Suprapubic skin (tissue), 4 donors: ENCODE data around the gene TRIP13. TPM values are rescaled to one million over a fixed set of nuclear protein-coding genes. Genes with fewer than 3 reads are reported as not detected.
A peak's percentile ranks its signal among the peaks of the same experiment; 100 is the strongest.
"Not testable (repeated sequence)": the region's sequence is repeated elsewhere in the genome, so short reads cannot be mapped to it uniquely, and the experiment has no call there.

ENCODE experiments used
- DNase-seq, 2 donors: peaks; one replicate each; pipeline ENCODE4 v3.0.0-alpha.2; 2019; ENCODE audit warnings: low spot score in 2 of 2
- H3K27ac ChIP-seq: fragments of 200-600 bp; sonication (generic); one replicate; pipeline ENCODE4 v1.5.1; 2019
- H3K27me3 ChIP-seq: fragments of 200-600 bp; sonication (generic); one replicate; pipeline ENCODE4 v1.5.1; 2019
- H3K36me3 ChIP-seq: fragments of 200-600 bp; sonication (generic); one replicate; pipeline ENCODE4 v1.5.1; 2019
- H3K4me1 ChIP-seq: fragments of 200-600 bp; sonication (generic); one replicate; pipeline ENCODE4 v1.5.1; 2019
- H3K4me3 ChIP-seq: fragments of 200-600 bp; sonication (generic); one replicate; pipeline ENCODE4 v1.5.1; 2019; ENCODE audit warnings: mild to moderate bottlenecking
- H3K9me3 ChIP-seq: fragments of 200-600 bp; sonication (generic); one replicate; pipeline ENCODE4 v1.5.1; 2019
- EP300 ChIP-seq: sonication (generic); formaldehyde crosslinking; IDR thresholded peaks from one replicate; pipeline ENCODE4 v1.6.1; 2017; ENCODE audit warnings: antibody characterized with exemption
- POLR2A ChIP-seq, 2 donors: fragments of 450-650 bp; IDR thresholded peaks; one replicate each; pipeline ENCODE4 v1.6.1; 2017; ENCODE audit warnings: antibody characterized with exemption in 2 of 2, mild to moderate bottlenecking in 2 of 2, moderate library complexity in 2 of 2
- POLR2AphosphoS5 ChIP-seq, 3 donors: sonication (generic); formaldehyde crosslinking; IDR thresholded peaks; one replicate each; pipeline ENCODE4 v1.6.1; 2017; ENCODE audit warnings: antibody characterized with exemption in 3 of 3
- WGBS: methylation state at CpG from one replicate; pipeline ENCODE4 v1.1.5; 2018; 5-methylcytosine and 5-hydroxymethylcytosine counted together
- total RNA-seq, 4 donors: library from RNA; depleted of rRNA; stranded (reverse); fragments of >200 nt; gene quantifications; one replicate each; pipeline ENCODE4 v1.1.0, GENCODE V29; 2016
- TF ChIP-seq, protein P1 (sequence below), 2 donors: fragments of 200-600 bp in 1 of 2; fragments of 450-650 bp in 1 of 2; sonication (generic) in 1 of 2; IDR thresholded peaks; one replicate each; pipeline ENCODE4 v1.5.1; 2016 to 2019; ENCODE audit warnings: antibody characterized with exemption in 2 of 2, mild to moderate bottlenecking in 1 of 2, moderate library complexity in 1 of 2

Gene TRIP13
- total RNA-seq, 4 donors from 2014 or later, result 1.1 to 3.7 (median 1.6) TPM

DNA sequence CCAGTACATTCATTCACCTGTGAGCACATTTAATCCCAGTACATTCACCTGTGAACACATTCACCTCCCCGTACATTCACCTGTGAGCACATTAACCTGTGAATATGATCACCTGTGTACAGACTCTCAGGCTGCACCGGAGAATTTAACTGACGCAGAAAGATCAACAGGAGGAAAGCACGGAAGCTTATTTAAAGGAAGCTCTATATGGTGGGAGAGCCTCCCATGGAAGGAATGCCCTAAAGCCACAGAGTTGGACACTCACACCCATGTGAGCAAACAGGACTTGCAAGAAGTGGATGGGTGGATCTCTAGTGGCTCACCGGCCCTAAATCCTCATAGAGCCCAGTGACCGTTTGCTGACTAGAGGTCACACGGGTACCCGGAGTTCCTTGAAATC, 38.2 kb downstream of the TRIP13 start:
- Histone ChIP-seq H3K4me1 (peaks cover 15% of the 10 kb centered on the region), H3K27me3 (peaks cover 9% of the 10 kb centered on the region), H3K9me3 (no peaks in the 10 kb centered on the region), H3K4me3 (no peak overlapping the region), H3K27ac (no peak overlapping the region), H3K36me3 (no peaks in the 10 kb centered on the region)
- no peak for TF ChIP-seq EP300
- no peak for TF ChIP-seq POLR2AphosphoS5 (IDR thresholded peaks at IDR 0.05)
- TF ChIP-seq POLR2A (IDR thresholded peaks at IDR 0.05), result no peak
- TF ChIP-seq, protein P1, sequence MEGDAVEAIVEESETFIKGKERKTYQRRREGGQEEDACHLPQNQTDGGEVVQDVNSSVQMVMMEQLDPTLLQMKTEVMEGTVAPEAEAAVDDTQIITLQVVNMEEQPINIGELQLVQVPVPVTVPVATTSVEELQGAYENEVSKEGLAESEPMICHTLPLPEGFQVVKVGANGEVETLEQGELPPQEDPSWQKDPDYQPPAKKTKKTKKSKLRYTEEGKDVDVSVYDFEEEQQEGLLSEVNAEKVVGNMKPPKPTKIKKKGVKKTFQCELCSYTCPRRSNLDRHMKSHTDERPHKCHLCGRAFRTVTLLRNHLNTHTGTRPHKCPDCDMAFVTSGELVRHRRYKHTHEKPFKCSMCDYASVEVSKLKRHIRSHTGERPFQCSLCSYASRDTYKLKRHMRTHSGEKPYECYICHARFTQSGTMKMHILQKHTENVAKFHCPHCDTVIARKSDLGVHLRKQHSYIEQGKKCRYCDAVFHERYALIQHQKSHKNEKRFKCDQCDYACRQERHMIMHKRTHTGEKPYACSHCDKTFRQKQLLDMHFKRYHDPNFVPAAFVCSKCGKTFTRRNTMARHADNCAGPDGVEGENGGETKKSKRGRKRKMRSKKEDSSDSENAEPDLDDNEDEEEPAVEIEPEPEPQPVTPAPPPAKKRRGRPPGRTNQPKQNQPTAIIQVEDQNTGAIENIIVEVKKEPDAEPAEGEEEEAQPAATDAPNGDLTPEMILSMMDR (IDR thresholded peaks at IDR 0.05), result no peak
- 84% methylated on average over 8 of the region's 8 CpGs for WGBS
- peak in 1 of 2 donors; percentile 18 for DNase-seq

DNA sequence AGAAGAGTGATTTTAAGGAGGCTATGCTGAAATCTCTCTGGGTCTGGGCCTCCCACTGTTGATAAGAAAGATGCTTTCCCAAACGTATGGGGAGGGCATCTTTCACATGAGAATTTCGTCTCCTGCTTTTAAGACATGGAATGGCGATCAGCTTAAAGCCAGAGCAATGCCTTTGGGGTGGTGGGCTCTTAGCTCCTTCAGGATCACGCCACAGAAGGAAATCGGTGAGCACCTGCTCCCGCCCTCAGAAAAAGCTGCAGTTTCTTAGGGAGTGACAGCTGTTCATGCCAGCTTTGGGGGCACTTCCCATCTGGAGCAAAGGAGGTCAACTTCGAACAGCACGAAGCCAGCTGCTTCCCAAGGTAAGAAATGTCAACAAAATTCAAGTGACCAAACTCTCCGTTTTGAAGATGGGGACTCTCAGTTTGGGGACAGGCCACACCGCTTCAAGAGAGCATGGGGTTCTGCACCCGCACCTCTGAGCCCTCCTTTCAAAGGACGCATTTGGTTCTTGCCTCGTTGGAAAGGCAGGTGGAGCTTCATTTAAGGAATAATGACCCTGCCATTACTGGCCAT, 39.0 kb downstream of the TRIP13 start:
- Histone ChIP-seq H3K9me3 (no peaks in the 10 kb centered on the region), H3K36me3 (no peaks in the 10 kb centered on the region), H3K4me1 (peaks cover 9% of the 10 kb centered on the region), H3K27ac (no peak overlapping the region), H3K4me3 (no peak overlapping the region), H3K27me3 (peaks cover 6% of the 10 kb centered on the region)
- WGBS, result 88% methylated on average over 13 of the region's 13 CpGs
- DNase-seq, result peak in 1 of 2 donors; percentile 45
- TF ChIP-seq POLR2A (IDR thresholded peaks at IDR 0.05) (no peak), EP300 (no peak), POLR2AphosphoS5 (IDR thresholded peaks at IDR 0.05) (no peak)
- TF ChIP-seq, protein P1 (IDR thresholded peaks at IDR 0.05), result no peak

DNA sequence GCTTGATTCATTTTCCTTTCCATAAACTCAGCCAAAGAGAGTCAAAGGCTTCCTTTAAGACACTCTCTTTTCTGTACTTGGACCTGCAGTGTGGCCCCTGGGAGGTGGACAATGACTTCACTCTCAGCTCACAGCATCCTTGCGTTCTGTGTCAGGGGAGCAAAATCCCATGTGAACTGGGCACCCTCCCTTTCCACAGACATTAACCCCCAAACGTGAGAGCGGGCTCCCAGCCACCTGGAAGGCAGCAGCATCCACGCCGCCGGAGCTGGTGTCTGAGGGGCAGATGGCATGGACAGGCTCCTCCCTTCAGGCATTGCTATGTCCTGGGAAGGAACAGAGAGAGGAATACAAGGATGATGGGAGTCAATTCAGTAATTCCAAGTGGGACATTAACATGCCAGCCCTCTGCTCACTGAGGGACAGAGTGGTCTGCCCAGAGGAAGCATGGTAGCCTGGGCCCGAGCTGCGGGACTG, 39.5 kb downstream of the TRIP13 start:
- H3K36me3 ChIP-seq, result no peaks in the 10 kb centered on the region
- peaks cover 5% of the 10 kb centered on the region for H3K4me1 ChIP-seq
- no peaks in the 10 kb centered on the region for H3K9me3 ChIP-seq
- TF ChIP-seq, protein P1 (IDR thresholded peaks at IDR 0.05), result no peak
- TF ChIP-seq POLR2AphosphoS5 (IDR thresholded peaks at IDR 0.05), result no peak
- no peak for TF ChIP-seq POLR2A (IDR thresholded peaks at IDR 0.05)
- no peak for TF ChIP-seq EP300
- H3K27ac ChIP-seq, result peak overlapping the region; percentile 43
- H3K4me3 ChIP-seq, result no peak overlapping the region
- 84% methylated on average over 5 of the region's 8 CpGs for WGBS
- peaks cover 1% of the 10 kb centered on the region for H3K27me3 ChIP-seq
- DNase-seq, result peak; percentile 50 to 65

GRCh38 chr5:932628-933250, 40.1 kb downstream of the TRIP13 start:
- peak in 1 of 2 donors; percentile 29 for DNase-seq
- no peak for TF ChIP-seq EP300
- no peak for TF ChIP-seq POLR2AphosphoS5 (IDR thresholded peaks at IDR 0.05)
- TF ChIP-seq, protein P1 (IDR thresholded peaks at IDR 0.05), result no peak
- no peak for TF ChIP-seq POLR2A (IDR thresholded peaks at IDR 0.05)
- H3K27ac ChIP-seq, result peak overlapping the region; percentile 43

DNA sequence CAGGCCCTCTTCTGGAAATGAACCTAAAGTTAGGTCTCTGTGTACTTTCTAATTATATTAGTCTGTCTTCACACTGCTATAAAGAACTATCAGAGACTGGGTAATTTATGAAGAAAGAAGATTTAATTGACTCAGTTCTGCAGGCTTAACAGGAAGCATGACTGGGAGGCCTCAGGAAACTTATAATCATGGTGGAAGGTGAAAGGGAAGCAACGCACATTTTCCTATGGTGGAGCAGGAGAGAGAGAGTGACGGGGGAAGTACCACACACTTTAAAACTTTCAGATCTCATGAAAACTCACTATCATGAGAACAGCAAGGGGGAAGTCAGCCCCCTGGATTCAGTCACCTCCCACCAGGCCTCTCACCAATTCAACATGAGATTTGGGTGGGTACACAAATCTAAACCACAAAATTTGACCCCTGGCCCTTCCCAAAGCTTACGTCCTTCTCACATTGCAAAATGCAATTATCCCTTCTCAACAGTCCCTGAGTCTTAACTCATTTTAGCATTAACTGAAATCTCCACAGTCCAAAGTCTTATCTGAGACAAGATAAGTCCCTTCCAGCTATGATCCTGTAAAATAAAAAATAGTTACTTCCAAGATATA, 40.7 kb downstream of the TRIP13 start:
- Histone ChIP-seq H3K4me1 (peaks cover 5% of the 10 kb centered on the region), H3K4me3 (no peak overlapping the region), H3K27me3 (peaks cover 2% of the 10 kb centered on the region), H3K9me3 (no peaks in the 10 kb centered on the region), H3K27ac (no peak overlapping the region), H3K36me3 (no peaks in the 10 kb centered on the region)
- no peak for DNase-seq
- no peak for TF ChIP-seq EP300
- TF ChIP-seq POLR2A (IDR thresholded peaks at IDR 0.05), result no peak
- TF ChIP-seq, protein P1 (IDR thresholded peaks at IDR 0.05), result no peak
- TF ChIP-seq POLR2AphosphoS5 (IDR thresholded peaks at IDR 0.05), result no peak
- 71% methylated on average over 3 of the region's 3 CpGs for WGBS

More at GRCh38 chr5:932628-933250, 40.1 kb downstream of the TRIP13 start:
- H3K27me3 ChIP-seq, result no peaks in the 10 kb centered on the region
- no peaks in the 10 kb centered on the region for H3K9me3 ChIP-seq
- H3K36me3 ChIP-seq, result no peaks in the 10 kb centered on the region
- H3K4me3 ChIP-seq, result no peak overlapping the region
- H3K4me1 ChIP-seq, result peaks cover 5% of the 10 kb centered on the region
- 58% methylated on average over 4 of the region's 4 CpGs for whole genome bisulfite sequencing

DNA sequence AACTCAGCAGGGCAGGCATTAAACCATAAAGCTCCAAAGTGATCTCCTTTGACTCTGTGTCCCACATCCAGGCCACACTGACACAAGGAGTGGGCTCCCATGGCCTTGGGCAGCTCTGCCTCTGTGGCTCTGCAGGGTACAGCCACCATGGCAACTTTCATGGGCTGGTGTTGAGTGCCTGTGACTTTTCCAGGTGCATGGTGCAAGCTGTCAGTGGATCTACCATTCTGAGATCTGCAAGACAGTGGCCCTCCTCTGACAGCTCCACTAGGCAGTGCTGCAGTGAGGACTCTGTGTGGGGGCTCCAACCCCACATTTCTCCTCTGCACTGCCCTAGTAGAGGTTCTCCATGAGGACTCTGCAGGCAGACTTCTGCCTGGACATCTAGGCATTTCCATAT, 41.3 kb downstream of the TRIP13 start:
- H3K9me3 ChIP-seq, H3K4me1 ChIP-seq, H3K27me3 ChIP-seq, H3K4me3 ChIP-seq, H3K27ac ChIP-seq, H3K36me3 ChIP-seq: not testable (repeated sequence)
- DNase-seq, result peak in 1 of 2 donors; percentile 15

DNA sequence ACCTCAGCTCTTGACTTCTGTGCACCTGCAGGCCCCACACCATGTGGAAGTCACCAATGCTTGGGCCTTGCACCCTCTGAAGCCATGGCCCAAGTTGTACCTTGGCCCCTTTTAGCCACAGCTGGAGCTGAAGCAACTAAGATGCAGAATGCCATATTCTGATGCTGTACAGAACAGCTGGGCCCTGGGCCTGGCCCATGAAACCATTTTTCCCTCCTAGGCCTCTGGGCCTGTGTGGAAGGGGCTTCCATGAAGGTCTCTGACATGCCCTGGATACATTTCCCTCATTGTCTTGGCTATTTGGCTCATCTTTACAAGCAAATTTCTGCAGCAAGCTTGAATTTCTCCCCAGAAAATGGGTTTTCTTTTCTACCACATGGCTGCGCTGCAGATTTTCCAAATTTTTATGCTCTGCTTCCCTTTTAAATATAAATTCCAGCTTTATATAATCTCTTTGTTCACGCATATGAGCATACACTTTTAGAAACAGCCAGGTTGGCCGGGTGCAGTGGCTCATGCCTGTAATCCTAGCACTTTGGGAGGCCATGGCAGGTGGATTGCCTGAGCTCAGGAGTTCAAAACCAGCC, 41.8 kb downstream of the TRIP13 start:
- not testable (repeated sequence) for H3K9me3 ChIP-seq, H3K27me3 ChIP-seq, H3K4me1 ChIP-seq, H3K27ac ChIP-seq, H3K4me3 ChIP-seq, H3K36me3 ChIP-seq
- WGBS, result 84% methylated on average over 3 of the region's 3 CpGs
- DNase-seq, result peak in 1 of 2 donors; percentile 20
